HUES64 (cell line): ENCODE measurements around the gene TAS2R8. TPM values are rescaled to one million over a fixed set of nuclear protein-coding genes. Genes with fewer than 3 reads are reported as not detected.

Experiments used
- H3K27ac ChIP-seq: 2 replicates; pipeline ENCODE4 v1.7.0; 2013; ENCODE audit warnings: low read depth, low read length, inconsistent platforms
- H3K27me3 ChIP-seq: 2 replicates; pipeline ENCODE4 v1.6.1; 2013; ENCODE audit warnings: mild to moderate bottlenecking, low read length; ENCODE audit not compliant: insufficient read depth
- H3K36me3 ChIP-seq: 2 replicates; pipeline ENCODE4 v1.6.1; 2013; ENCODE audit warnings: mild to moderate bottlenecking, low read length; ENCODE audit not compliant: insufficient read depth
- H3K4me1 ChIP-seq: 2 replicates; pipeline ENCODE4 v1.6.1; 2013; ENCODE audit warnings: mild to moderate bottlenecking, low read length, moderate library complexity; ENCODE audit not compliant: insufficient read depth
- H3K4me3 ChIP-seq: 2 replicates; pipeline ENCODE4 v1.5.1; 2013; ENCODE audit warnings: mild to moderate bottlenecking, low read length, moderate library complexity
- H3K9ac ChIP-seq: 2 replicates; pipeline ENCODE4 v1.6.1; 2013; ENCODE audit warnings: mild to moderate bottlenecking, low read depth, low read length
- H3K9me3 ChIP-seq: 2 replicates; pipeline ENCODE4 v1.6.1; 2013; ENCODE audit warnings: low read depth, low read length; ENCODE audit not compliant: insufficient read depth
- WGBS: fragments of 150-250, 120-280 bp; methylation state at CpG from one replicate; pipeline ENCODE4 v1.1.7; 2013; ENCODE audit warnings: missing lambda C conversion rate; 5-methylcytosine and 5-hydroxymethylcytosine counted together
- polyA plus RNA-seq, 2 experiments: library from polyadenylated mRNA; stranded (reverse); fragments of 50-300 nt; gene quantifications; one replicate each; pipeline ENCODE4 v1.2.3, GENCODE V29; 2013

TAS2R8 gene, protein sequence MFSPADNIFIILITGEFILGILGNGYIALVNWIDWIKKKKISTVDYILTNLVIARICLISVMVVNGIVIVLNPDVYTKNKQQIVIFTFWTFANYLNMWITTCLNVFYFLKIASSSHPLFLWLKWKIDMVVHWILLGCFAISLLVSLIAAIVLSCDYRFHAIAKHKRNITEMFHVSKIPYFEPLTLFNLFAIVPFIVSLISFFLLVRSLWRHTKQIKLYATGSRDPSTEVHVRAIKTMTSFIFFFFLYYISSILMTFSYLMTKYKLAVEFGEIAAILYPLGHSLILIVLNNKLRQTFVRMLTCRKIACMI
- not detected for polyA plus RNA-seq (2013, experiment 1 of 2)
- not detected for polyA plus RNA-seq (2013, experiment 2 of 2)

DNA sequence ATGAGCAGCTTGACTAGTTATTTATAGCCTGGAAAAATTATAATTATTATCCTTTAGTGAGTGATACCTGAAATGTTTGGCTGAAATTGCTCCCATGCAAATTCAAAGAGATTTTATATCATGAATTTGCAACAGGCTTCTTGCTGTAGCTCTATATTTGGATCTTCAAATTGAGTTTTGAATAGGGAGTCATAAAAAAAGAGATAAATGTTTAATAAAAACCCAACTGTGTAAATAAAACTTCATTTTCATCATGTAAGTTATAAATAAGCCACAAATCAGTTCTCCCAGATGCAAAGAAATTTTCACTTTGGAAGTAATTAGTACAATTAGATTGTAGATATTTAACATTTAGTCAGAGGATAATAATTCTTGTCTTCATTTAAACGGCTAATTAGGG is at the start of gene TAS2R8:
TSS of gene TAS2R8 (minus strand) at position 101 of the 400 bp plus-strand sequence. CDS start 306 bp downstream, outside the sequence.
- Histone ChIP-seq H3K27ac (no peak within 1 kb of the TSS), H3K4me1 (peaks cover 19% of the 10 kb centered on the region), H3K9ac (no peak within 1 kb of the TSS), H3K27me3 (no peaks in the 10 kb centered on the region), H3K9me3 (no peaks in the 10 kb centered on the region), H3K4me3 (no peak within 1 kb of the TSS), H3K36me3 (no peaks in the 10 kb centered on the region)
- no CpG with 5 or more reads among the region's 1 CpG for WGBS

DNA sequence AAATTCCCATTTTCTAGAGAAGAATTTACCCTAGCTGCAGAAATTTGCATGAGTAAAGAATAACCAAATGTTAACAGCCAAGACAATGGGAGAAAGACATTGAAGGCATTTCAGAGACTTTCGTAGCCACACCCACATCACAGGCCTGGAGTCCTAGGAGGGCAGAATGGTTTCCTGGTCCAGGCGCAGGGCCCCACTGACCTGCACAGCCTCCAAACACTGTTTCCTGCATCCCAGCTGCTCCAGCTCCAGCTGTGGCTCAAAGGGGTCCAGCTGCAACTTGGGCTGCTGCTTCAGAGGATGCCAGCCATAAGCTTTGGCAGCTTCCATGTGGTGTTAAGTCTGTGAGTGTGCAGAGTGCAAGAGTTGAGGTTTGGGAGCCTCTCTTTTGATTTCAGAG is 48.7 kb upstream of the TAS2R8 start:
- no peak overlapping the region for H3K27ac ChIP-seq
- 94% methylated on average over 2 of the region's 2 CpGs for WGBS
- no peak overlapping the region for H3K9ac ChIP-seq
- no peaks in the 10 kb centered on the region for H3K4me1 ChIP-seq
- H3K27me3 ChIP-seq = no peaks in the 10 kb centered on the region
- H3K4me3 ChIP-seq = no peak overlapping the region
- peaks cover 30% of the 10 kb centered on the region for H3K9me3 ChIP-seq
- H3K36me3 ChIP-seq = peaks cover 11% of the 10 kb centered on the region; the same call in 1 of the 2 replicates

DNA sequence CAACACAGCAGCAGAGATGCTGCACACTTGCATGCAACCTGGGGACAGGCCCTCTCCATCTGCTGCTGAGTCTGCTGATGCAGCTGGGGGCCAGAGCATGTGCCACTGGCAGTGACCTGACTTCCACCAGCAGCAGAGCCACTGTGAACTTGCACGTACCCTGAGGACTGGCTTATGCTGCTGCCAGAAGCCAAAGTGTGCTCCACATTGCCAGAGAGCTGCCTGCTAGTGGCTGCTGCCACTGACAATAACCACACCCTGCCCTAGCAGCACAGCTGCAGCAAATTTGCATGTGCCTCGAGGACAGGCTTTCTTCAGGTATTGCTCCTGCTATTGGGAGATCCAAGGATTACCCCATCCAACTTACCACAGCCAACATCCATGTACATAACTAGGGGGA is 46.7 kb upstream of the TAS2R8 start:
- H3K4me1 ChIP-seq = no peaks in the 10 kb centered on the region
- no peak overlapping the region for H3K9ac ChIP-seq
- 86% methylated on average over 2 of the region's 2 CpGs for WGBS
- H3K4me3 ChIP-seq = no peak overlapping the region
- H3K36me3 ChIP-seq = peaks cover 11% of the 10 kb centered on the region; the same call in 1 of the 2 replicates
- H3K27me3 ChIP-seq = no peaks in the 10 kb centered on the region
- peaks cover 30% of the 10 kb centered on the region for H3K9me3 ChIP-seq
- H3K27ac ChIP-seq = no peak overlapping the region

DNA sequence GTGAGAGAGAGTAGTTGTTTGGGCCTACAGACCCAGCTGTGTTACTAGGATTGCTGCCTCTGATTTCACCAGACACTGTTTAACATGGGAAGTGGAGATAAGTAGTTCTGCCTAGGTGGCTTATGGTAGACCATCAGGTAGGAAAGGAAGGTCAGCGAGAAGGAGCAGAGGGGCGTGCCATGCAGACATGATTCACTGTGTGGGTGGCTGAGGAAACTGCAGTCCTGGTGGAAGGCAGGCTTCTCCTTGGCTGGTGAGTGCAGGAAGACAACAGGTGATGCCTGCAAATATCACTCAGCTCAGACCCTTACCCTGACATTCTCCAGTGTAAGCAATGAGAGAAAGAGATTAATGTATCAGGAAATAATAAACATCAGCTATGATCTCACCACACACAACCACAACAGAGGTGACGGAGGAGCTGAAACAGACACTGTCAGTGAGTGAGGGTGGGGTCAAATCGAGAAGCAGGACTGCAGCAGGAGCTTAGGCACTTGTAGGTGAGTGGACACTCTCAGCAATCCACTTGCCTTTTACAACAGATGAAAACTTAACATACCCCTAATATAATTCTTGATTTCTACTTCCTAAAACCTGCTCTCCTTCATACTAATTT is 44.3 kb upstream of the TAS2R8 start:
- WGBS = 94% methylated on average over 4 of the region's 4 CpGs
- Histone ChIP-seq H3K36me3 (peaks cover 11% of the 10 kb centered on the region; the same call in 1 of the 2 replicates), H3K9me3 (peaks cover 13% of the 10 kb centered on the region), H3K9ac (no peak overlapping the region), H3K4me3 (no peak overlapping the region), H3K27me3 (no peaks in the 10 kb centered on the region), H3K4me1 (no peaks in the 10 kb centered on the region), H3K27ac (no peak overlapping the region)

DNA sequence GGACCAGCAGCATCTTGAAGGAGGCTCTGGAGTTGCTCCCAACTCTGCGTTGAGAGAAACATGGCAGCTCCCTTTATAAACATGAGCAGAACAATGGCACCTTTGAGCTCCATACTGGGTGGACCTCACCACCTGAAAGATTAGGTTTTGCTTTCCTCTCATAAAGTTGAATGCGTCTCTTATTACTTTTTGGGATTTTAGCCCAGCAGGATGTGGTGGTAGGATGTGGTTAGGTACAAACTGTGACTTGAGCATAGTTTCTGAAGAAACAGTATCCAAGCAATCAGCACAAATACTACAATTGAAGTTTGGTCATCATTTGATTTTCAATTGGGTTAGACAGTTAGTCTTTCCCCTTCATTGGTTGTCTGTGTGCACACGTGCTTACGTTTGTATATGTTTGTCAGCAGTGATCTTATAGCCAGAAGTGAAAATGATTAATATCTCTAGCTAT is 42.4 kb upstream of the TAS2R8 start, which contains the start of gene PRR4:
TSS of gene PRR4 (minus strand) at position 51 of the 454 bp plus-strand sequence. CDS start at position 13, 38 bp downstream.
- Histone ChIP-seq H3K36me3 (peaks cover 6% of the 10 kb centered on the region; the same call in 1 of the 2 replicates), H3K9ac (no peak within 1 kb of the TSS), H3K27me3 (no peaks in the 10 kb centered on the region), H3K27ac (no peak within 1 kb of the TSS), H3K4me3 (no peak within 1 kb of the TSS), H3K9me3 (no peaks in the 10 kb centered on the region), H3K4me1 (0 out of 2 replicates have a peak, but pooled peaks cover 4% of the 10 kb centered on the region)
- 93% methylated on average over 4 of the region's 4 CpGs for WGBS

DNA sequence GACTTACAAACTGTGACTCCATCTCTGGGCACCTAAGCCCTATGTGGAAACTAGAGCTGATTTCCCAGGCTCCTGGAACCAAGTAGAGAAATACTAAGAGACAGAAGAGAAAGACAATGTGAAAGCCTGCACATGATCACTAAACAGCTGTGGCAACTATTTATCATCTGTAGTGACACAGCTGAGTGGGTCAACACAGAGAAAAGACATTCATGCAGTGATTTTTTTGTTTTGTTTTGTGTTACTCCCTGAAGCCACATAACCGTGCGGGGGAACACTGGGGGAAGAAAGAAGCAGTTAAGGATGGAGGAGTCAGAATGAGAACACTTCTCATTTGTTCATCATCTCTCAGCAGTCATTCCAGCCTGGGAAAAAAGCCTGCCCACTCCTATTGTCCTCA is 40.7 kb upstream of the TAS2R8 start:
- peaks cover 6% of the 10 kb centered on the region; the same call in 1 of the 2 replicates for H3K36me3 ChIP-seq
- H3K9ac ChIP-seq = no peak overlapping the region
- 36% methylated on average over 2 of the region's 2 CpGs for WGBS
- no peak overlapping the region for H3K4me3 ChIP-seq
- H3K9me3 ChIP-seq = no peaks in the 10 kb centered on the region
- H3K27ac ChIP-seq = no peak overlapping the region
- H3K4me1 ChIP-seq = peaks cover 9% of the 10 kb centered on the region; the same call in 1 of the 2 replicates
- no peaks in the 10 kb centered on the region for H3K27me3 ChIP-seq

DNA sequence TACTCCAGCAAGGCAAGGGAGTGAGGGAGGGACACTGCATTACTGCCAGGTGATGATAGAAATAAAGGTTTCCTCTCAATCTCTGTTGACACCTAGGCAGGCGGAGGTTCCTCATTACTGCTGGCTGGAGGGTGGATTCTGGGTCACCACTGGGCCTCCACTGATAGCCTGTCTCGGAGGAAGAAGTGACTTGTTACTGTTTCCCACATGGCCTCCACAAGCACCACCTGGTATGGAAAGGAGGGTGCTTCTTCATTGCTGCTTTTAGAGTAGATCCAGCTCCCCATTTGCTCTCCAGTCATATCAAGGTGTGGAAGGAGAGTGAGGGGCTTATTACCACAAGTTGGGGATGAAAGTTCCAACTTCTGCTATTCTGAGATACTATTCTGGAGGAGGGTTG is 35.8 kb upstream of the TAS2R8 start:
- H3K4me1 ChIP-seq = peaks cover 9% of the 10 kb centered on the region; the same call in 1 of the 2 replicates
- H3K9me3 ChIP-seq = no peaks in the 10 kb centered on the region
- no peaks in the 10 kb centered on the region for H3K27me3 ChIP-seq
- no peak overlapping the region for H3K4me3 ChIP-seq
- 93% methylated on average over 2 of the region's 2 CpGs for WGBS
- no peak overlapping the region for H3K9ac ChIP-seq
- peaks cover 6% of the 10 kb centered on the region; the same call in 1 of the 2 replicates for H3K36me3 ChIP-seq
- H3K27ac ChIP-seq = no peak overlapping the region

DNA sequence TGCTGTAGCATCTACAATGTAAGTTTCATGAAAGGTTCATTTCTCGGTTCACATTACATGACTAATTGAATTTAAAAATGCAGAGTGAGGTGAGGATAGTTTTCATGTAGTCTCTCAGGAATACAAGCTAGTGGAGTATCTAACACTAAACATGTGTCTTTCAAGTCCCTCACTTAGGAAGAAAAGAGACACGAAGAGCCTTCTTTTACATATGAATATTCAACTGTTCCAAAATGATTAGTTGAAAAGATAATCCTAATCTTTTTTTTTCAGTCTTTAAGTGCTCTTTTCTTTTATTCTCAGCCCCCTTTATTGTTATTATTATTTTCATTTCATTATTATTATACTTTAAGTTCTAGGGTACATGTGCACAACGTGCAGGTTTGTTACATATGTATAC is 31.4 kb upstream of the TAS2R8 start:
- no peaks in the 10 kb centered on the region for H3K9me3 ChIP-seq
- 74% methylated on average over 2 of the region's 3 CpGs for WGBS
- no peaks in the 10 kb centered on the region for H3K4me1 ChIP-seq
- H3K4me3 ChIP-seq = no peak overlapping the region
- no peak overlapping the region for H3K27ac ChIP-seq
- no peaks in the 10 kb centered on the region for H3K36me3 ChIP-seq
- no peak overlapping the region for H3K9ac ChIP-seq
- H3K27me3 ChIP-seq = no peaks in the 10 kb centered on the region

DNA sequence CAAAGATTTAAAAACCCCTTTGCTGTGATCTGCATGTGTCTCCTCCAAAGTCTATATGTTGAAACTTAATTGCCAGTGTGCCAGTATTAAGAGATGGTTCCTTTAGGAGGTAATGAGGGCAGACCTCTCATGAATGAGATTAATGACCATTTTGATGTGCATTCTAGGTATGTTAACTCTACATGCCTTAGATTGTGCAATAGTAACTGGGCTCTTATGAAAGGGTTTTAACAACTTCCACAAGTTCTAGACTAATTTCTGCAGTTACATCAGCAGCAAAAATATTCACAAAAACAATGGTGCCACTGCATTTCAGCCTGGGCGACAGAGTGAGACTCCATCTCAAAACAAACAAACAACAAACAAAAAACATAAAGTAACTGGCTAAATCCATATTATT is 22.9 kb upstream of the TAS2R8 start:
- no peaks in the 10 kb centered on the region for H3K27me3 ChIP-seq
- no peak overlapping the region for H3K4me3 ChIP-seq
- no peaks in the 10 kb centered on the region for H3K9me3 ChIP-seq
- no peak overlapping the region for H3K9ac ChIP-seq
- H3K36me3 ChIP-seq = no peaks in the 10 kb centered on the region
- no peaks in the 10 kb centered on the region for H3K4me1 ChIP-seq
- WGBS = 97% methylated on average over 1 of the region's 1 CpG
- H3K27ac ChIP-seq = no peak overlapping the region

DNA sequence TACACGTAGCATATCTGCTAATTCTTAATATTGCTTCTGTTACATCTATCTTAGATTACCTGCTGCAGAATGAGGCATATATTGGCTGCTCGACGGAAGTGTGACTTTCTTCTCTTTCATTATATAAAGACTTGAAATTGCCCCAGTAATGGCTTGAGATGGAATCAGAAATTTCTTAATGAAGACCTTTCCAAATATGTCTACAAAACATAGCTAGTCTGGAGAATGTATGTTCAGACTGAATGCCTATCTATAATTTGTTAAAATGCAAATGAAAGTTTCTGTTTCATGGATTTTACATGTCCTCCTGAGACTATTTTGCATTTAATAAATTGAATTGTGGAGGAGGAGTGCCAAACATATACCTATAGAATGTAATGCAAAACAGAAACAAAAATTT is 19.2 kb upstream of the TAS2R8 start, which contains the start of gene TAS2R10:
TSS of gene TAS2R10 (minus strand) at position 101 of the 400 bp plus-strand sequence. CDS start at position 12, 89 bp downstream.
- Histone ChIP-seq H3K27ac (no peak within 1 kb of the TSS), H3K9ac (no peak within 1 kb of the TSS), H3K27me3 (no peaks in the 10 kb centered on the region), H3K9me3 (no peaks in the 10 kb centered on the region), H3K36me3 (no peaks in the 10 kb centered on the region), H3K4me3 (no peak within 1 kb of the TSS), H3K4me1 (no peaks in the 10 kb centered on the region)
- WGBS = 95% methylated on average over 3 of the region's 3 CpGs

DNA sequence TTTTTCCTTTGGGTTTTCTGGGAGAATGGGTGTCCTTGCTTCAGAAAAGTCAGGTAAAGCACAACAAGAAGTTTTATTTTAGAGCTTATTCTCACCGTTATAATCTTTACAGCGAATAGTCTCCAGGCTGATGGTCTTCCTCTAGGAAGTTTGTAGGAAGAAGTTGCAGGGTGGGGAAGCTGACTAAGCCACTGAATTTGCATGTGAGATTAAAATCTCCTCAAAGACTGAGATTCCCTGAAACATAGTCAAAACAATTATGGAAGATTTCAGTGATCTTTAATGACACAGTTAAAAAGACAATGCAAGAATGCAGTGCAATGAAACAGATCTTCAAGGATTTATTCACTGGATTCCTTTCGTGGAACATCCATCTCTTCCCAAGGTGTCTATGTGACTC is 17.9 kb upstream of the TAS2R8 start:
- no peaks in the 10 kb centered on the region for H3K4me1 ChIP-seq
- no peaks in the 10 kb centered on the region for H3K27me3 ChIP-seq
- no peak overlapping the region for H3K27ac ChIP-seq
- H3K36me3 ChIP-seq = no peaks in the 10 kb centered on the region
- no peak overlapping the region for H3K4me3 ChIP-seq
- no peak overlapping the region for H3K9ac ChIP-seq
- H3K9me3 ChIP-seq = no peaks in the 10 kb centered on the region
- 85% methylated on average over 3 of the region's 3 CpGs for WGBS
